ENCODE measurements around the gene CAMK4. TPM values are rescaled to one million over a fixed set of nuclear protein-coding genes. Genes with fewer than 3 reads are reported as not detected.

CAMK4 gene
- total and polyA plus RNA-seq, 2 of the 8 experiments (the other 6 are each of a cell fraction or from before 2014, with no cell fraction given): 1.8 to 8.3 TPM

DNA sequence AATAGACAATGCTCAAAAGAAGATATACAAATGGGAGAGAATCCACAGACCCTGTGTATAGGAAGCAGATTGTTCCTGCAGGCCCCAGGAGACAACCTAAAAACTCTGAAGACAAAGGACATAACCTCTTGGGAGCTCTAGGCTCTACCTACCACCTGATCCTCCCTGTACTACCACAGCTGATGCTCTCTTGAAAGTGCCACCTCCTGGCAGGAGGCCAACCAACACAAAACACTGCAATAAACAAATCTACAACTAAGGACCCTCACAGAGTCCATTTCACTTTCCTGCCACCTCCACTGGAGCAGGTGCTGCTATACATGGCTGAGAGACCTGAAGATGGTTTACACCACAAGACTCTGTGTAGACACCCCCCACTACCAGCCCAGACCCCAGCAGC, 239.1 kb downstream of the CAMK4 start:
- Histone ChIP-seq H3K9me3 (ENCODE audit: insufficient read depth in 2 of 2, low read depth in 1 of 2, low read length in 1 of 2) (no peaks in the 10 kb centered on the region), H3K27ac (ENCODE audit: low read depth, low read length) (no peak overlapping the region), H4K20me1 (replicated peaks in 1 of 2; ENCODE audit: control insufficient read depth in 1 of 2, insufficient read depth in 2 of 2, low read length in 2 of 2) (no peaks in the 10 kb centered on the region), H3K79me2 (ENCODE audit: control insufficient read depth in 1 of 2, insufficient read depth in 2 of 2, low read length in 2 of 2) (no peaks in the 10 kb centered on the region), H3K56ac (replicated peaks; ENCODE audit: insufficient read length, low read depth, low read length) (no peak overlapping the region), H3K18ac (ENCODE audit: extremely low read depth, low read length) (no peak overlapping the region), H4K91ac (replicated peaks; ENCODE audit: insufficient read length, low read length) (no peak overlapping the region), H3K14ac (ENCODE audit: insufficient read length) (no peak overlapping the region), H3K27me3 (replicated peaks in 1 of 4; ENCODE audit: control insufficient read depth in 3 of 4, extremely low read depth in 1 of 4, insufficient read depth in 3 of 4, low read length in 3 of 4) (no peaks in the 10 kb centered on the region), H2AFZ (ENCODE audit: low read length) (no peak overlapping the region), H3K23me2 (ENCODE audit: low read depth, low read length) (no peaks in the 10 kb centered on the region), H2BK5ac (ENCODE audit: low read depth, low read length) (no peak overlapping the region), H4K8ac (ENCODE audit: extremely low read depth, insufficient read depth, low read length) (no peak overlapping the region), H2BK15ac (ENCODE audit: low read length) (no peak overlapping the region), H2AK5ac (ENCODE audit: low read depth, low read length) (no peak overlapping the region), H3K9ac (replicated peaks in 1 of 4; ENCODE audit: extremely low read depth in 1 of 4, low read depth in 3 of 4, low read length in 3 of 4) (no peak overlapping the region), H3K23ac (ENCODE audit: insufficient read length) (no peak overlapping the region), H2BK12ac (ENCODE audit: low read depth, low read length) (no peak overlapping the region), H3K79me1 (ENCODE audit: low read depth, low read length) (no peaks in the 10 kb centered on the region), H3K4me3 (ENCODE audit: extremely low read depth in 1 of 4, insufficient read depth in 2 of 4, low read depth in 3 of 4, low read length in 4 of 4) (no peak overlapping the region), H4K5ac (ENCODE audit: insufficient read length, low read depth, low read length) (no peak overlapping the region), H2BK120ac (replicated peaks; ENCODE audit: low read depth, low read length) (no peak overlapping the region), H2BK20ac (ENCODE audit: low read length) (no peak overlapping the region), H3K4me2 (ENCODE audit: insufficient read depth in 1 of 2, low read depth in 2 of 2, low read length in 2 of 2) (no peak overlapping the region), H3K36me3 (ENCODE audit: control insufficient read depth in 2 of 4, insufficient read depth in 4 of 4, low read length in 3 of 4) (no peaks in the 10 kb centered on the region), H3K4ac (replicated peaks; ENCODE audit: insufficient read length, low read depth, low read length) (no peak overlapping the region), H3K4me1 (replicated peaks in 1 of 4; ENCODE audit: control insufficient read depth in 3 of 4, insufficient read depth in 4 of 4, low read length in 3 of 4) (peaks cover 0 to 3% (median 3%) of the 10 kb centered on the region in 4 experiments; a peak in 3 of 7 replicates)
- FAIRE-seq (no peak), DNase-seq (ENCODE audit: low read depth in 1 of 2, low spot score in 2 of 2) (no peak)
- ChIA-PET CTCF (ENCODE audit: partially characterized antibody) (interaction anchor here (1.0 kb wide), 1 partner anchor 304 kb away, joined by 4 read pairs; no protein-coding TSS in a partner anchor), POLR2A (ENCODE audit: partially characterized antibody) (interaction anchor here (0.8 kb wide), 1 partner anchor 49 kb away, joined by 3 read pairs; the partner anchor contains the start of gene STARD4)
- TF ChIP-seq RFX5 (IDR thresholded peaks at IDR 0.05; ENCODE audit: borderline replicate concordance, low read depth, low read length) (no peak), EP300 (IDR thresholded peaks at IDR 0.05; ENCODE audit: borderline replicate concordance in 1 of 2, low read depth in 2 of 2, low read length in 2 of 2) (no peak), TAF7 (optimal IDR thresholded peaks at IDR 0.05; ENCODE audit: borderline replicate concordance, low read depth, low read length) (no peak)

All from H1 (cell line).